22Rv1 (cell line): ENCODE data around the gene CLEC2L.

Experiments
- ZFX ChIP-seq: fragments of 450-650 bp; IDR thresholded peaks from 2 replicates; pipeline ENCODE4 v1.6.1; 2017; ENCODE audit warnings: antibody characterized with exemption, borderline replicate concordance
- TF ChIP-seq, protein P1 (sequence below): fragments of 450-650 bp; IDR thresholded peaks from 2 replicates; pipeline ENCODE4 v1.5.1; 2017; ENCODE audit warnings: mild to moderate bottlenecking

- TF ChIP-seq, protein P1, sequence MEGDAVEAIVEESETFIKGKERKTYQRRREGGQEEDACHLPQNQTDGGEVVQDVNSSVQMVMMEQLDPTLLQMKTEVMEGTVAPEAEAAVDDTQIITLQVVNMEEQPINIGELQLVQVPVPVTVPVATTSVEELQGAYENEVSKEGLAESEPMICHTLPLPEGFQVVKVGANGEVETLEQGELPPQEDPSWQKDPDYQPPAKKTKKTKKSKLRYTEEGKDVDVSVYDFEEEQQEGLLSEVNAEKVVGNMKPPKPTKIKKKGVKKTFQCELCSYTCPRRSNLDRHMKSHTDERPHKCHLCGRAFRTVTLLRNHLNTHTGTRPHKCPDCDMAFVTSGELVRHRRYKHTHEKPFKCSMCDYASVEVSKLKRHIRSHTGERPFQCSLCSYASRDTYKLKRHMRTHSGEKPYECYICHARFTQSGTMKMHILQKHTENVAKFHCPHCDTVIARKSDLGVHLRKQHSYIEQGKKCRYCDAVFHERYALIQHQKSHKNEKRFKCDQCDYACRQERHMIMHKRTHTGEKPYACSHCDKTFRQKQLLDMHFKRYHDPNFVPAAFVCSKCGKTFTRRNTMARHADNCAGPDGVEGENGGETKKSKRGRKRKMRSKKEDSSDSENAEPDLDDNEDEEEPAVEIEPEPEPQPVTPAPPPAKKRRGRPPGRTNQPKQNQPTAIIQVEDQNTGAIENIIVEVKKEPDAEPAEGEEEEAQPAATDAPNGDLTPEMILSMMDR, result no peak
- no peak for TF ChIP-seq ZFX
These were observed 25.0 kb downstream of the CLEC2L start for GRCh38 chr7:139548302-139549028.
